NCI-H2107 treated with DMSO at 0.1 percent for 48 hours (cell line): ENCODE results near the gene AGAP2.
A peak's percentile ranks its signal among the peaks of the same experiment; 100 is the strongest.
"Not testable (repeated sequence)": the region's sequence is repeated elsewhere in the genome, so short reads cannot be mapped to it uniquely, and the experiment has no call there.

Source experiments
- DNase-seq: peaks from one replicate; lab custom pipeline; 2025; ENCODE audit not compliant: unreplicated experiment; lab: John Stamatoyannopoulos, UW

The AGAP2 gene

GRCh38 chr12:57698414-57698813 lies 40.1 kb downstream of the AGAP2 start:
- no peak for DNase-seq

GRCh38 chr12:57697076-57697475 lies 41.5 kb downstream of the AGAP2 start:
- no peak for DNase-seq

- DNase-seq: no peak
These were observed 42.6 kb downstream of the AGAP2 start for GRCh38 chr12:57695770-57696432.

- DNase-seq: peak; percentile 57
These were observed 44.0 kb downstream of the AGAP2 start for GRCh38 chr12:57694459-57695019.

- peak; percentile 100 for DNase-seq
These were observed 44.7 kb downstream of the AGAP2 start, which contains the start of gene OS9 for GRCh38 chr12:57693659-57694458. Gene OS9 (plus strand): TSS chr12:57694132. CDS start chr12:57694162, 30 bp downstream.

- DNase-seq: no peak
These were observed 45.3 kb downstream of the AGAP2 start for GRCh38 chr12:57693317-57693658.

- no peak for DNase-seq
These were observed 46.0 kb downstream of the AGAP2 start for GRCh38 chr12:57692500-57692899.

GRCh38 chr12:57688931-57689330 lies 49.6 kb downstream of the AGAP2 start:
- DNase-seq: no peak

- DNase-seq: no peak
These were observed 50.7 kb downstream of the AGAP2 start for GRCh38 chr12:57687862-57688261.

- DNase-seq: no peak
These were observed 58.8 kb downstream of the AGAP2 start for GRCh38 chr12:57679697-57680096.

GRCh38 chr12:57677947-57678346 lies 60.6 kb downstream of the AGAP2 start:
- not testable (repeated sequence) for DNase-seq

- DNase-seq: no peak
These were observed 63.9 kb downstream of the AGAP2 start for GRCh38 chr12:57674691-57675090.
